ENCODE data around the gene DDX28. TPM values are rescaled to one million over a fixed set of nuclear protein-coding genes. Genes with fewer than 3 reads are reported as not detected.

The DDX28 gene
- total and polyA plus RNA-seq, 2 of the 8 experiments (the other 6 are each of a cell fraction or from before 2014, with no cell fraction given), result 16.8 to 28.1 TPM

GRCh38 chr16:68028996-68029395, 6.0 kb upstream of the DDX28 start (continued):
- TF ChIP-seq, protein P1, sequence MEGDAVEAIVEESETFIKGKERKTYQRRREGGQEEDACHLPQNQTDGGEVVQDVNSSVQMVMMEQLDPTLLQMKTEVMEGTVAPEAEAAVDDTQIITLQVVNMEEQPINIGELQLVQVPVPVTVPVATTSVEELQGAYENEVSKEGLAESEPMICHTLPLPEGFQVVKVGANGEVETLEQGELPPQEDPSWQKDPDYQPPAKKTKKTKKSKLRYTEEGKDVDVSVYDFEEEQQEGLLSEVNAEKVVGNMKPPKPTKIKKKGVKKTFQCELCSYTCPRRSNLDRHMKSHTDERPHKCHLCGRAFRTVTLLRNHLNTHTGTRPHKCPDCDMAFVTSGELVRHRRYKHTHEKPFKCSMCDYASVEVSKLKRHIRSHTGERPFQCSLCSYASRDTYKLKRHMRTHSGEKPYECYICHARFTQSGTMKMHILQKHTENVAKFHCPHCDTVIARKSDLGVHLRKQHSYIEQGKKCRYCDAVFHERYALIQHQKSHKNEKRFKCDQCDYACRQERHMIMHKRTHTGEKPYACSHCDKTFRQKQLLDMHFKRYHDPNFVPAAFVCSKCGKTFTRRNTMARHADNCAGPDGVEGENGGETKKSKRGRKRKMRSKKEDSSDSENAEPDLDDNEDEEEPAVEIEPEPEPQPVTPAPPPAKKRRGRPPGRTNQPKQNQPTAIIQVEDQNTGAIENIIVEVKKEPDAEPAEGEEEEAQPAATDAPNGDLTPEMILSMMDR (IDR thresholded peaks at IDR 0.05; ENCODE audit: control extremely low read depth in 1 of 3, insufficient read depth in 1 of 3, low read depth in 1 of 3, low read length in 3 of 3), result no peak
- TF ChIP-seq TEAD4 (IDR thresholded peaks at IDR 0.05; ENCODE audit: low read depth, low read length), result no peak
- no peak for TF ChIP-seq CEBPB (IDR thresholded peaks at IDR 0.05; ENCODE audit: low read depth, low read length)
- TF ChIP-seq E2F6 (IDR thresholded peaks at IDR 0.05), result no peak
- TF ChIP-seq SUZ12 (IDR thresholded peaks at IDR 0.05; ENCODE audit: low read length), result no peak
- no peak for TF ChIP-seq SP4 (IDR thresholded peaks at IDR 0.05; ENCODE audit: low read length)
- TF ChIP-seq FOSL1 (IDR thresholded peaks at IDR 0.05; ENCODE audit: insufficient read depth, low read depth, low read length), result no peak
- TF ChIP-seq CHD2 (IDR thresholded peaks at IDR 0.05; ENCODE audit: low read length), result no peak
- TF ChIP-seq SP1 (IDR thresholded peaks at IDR 0.05; ENCODE audit: low read depth, low read length), result no peak
